HCT116 (cell line): ENCODE data around the gene C7orf33. TPM values are rescaled to one million over a fixed set of nuclear protein-coding genes. Genes with fewer than 3 reads are reported as not detected.

ENCODE experiments used
- ATAC-seq: fragments of 200-7000 bp; cut with Tn5 transposase; 2 replicates; pipeline ENCODE4 v1.9.1; 2020; ENCODE audit warnings: mild to moderate bottlenecking, moderate library complexity
- BruUV-seq: library from RNA; stranded (reverse); fragments of 400-500 nt; replicated peaks from 2 replicates; lab custom pipeline; 2021; lab: Mats Ljungman, UMichigan
- CTCF ChIA-PET: fragments of 300-600 bp; sonication (Branson Sonifier 250); formaldehyde crosslinking; loops from one replicate; lab custom pipeline; 2021; ENCODE audit warnings: antibody characterized with exemption; lab: Charles Lee
- POLR2A ChIA-PET: fragments of 300-600, 350-600 bp; sonication (Branson Sonifier 250); formaldehyde crosslinking; loops from one replicate; lab custom pipeline; 2021; ENCODE audit warnings: antibody characterized with exemption; lab: Charles Lee
- RAD21 ChIA-PET, 2 experiments: fragments of 300-600 bp; sonication (Branson Sonifier 250); formaldehyde crosslinking; loops; one replicate each; lab custom pipeline; 2023; ENCODE audit warnings: low total read pairs in 2 of 2; ENCODE audit not compliant: uncharacterized antibody in 2 of 2, unreplicated experiment in 2 of 2, low non-redundant PET in 1 of 2; lab: Charles Lee
- DNase-seq: peaks from one replicate; pipeline ENCODE4 v3.0.0-alpha.2; 2010; ENCODE audit warnings: low read depth, low spot score
- H2AFZ ChIP-seq: fragments of 200-600 bp; shearing (Covaris generic), sonication (generic); 2 replicates; pipeline ENCODE4 v1.6.1; 2017; ENCODE audit warnings: low read depth, mixed run types, mixed read lengths, antibody characterized with exemption, low read length; ENCODE audit not compliant: poor library complexity, severe bottlenecking
- H3K27ac ChIP-seq: 2 replicates; pipeline ENCODE4 v1.5.1; 2012; ENCODE audit warnings: low read depth, low read length
- H3K27me3 ChIP-seq: fragments of 200-600 bp; sonication (generic); 2 replicates; pipeline ENCODE4 v1.6.1; 2016; ENCODE audit warnings: mixed run types, low read length, mixed read lengths; ENCODE audit not compliant: insufficient read depth
- H3K36me3 ChIP-seq, 2 experiments: fragments of 200-500 bp in 1 of 2; fragments of 200-600 bp in 1 of 2; sonication (Bioruptor generic) in 1 of 2; sonication (generic) in 1 of 2; 2 replicates each; pipeline versions ENCODE4 v1.5.1 to v1.6.1; 2014 to 2016; ENCODE audit warnings: low read length in 2 of 2, inconsistent platforms in 1 of 2, mixed read lengths in 1 of 2, mixed run types in 1 of 2; ENCODE audit not compliant: insufficient read depth in 2 of 2, control insufficient read depth in 1 of 2
- H3K4me1 ChIP-seq, 2 experiments: fragments of 200-600 bp in 1 of 2; sonication (generic) in 1 of 2; 2 replicates each; pipeline versions ENCODE4 v1.5.1 to v1.6.1; 2012 to 2017; ENCODE audit warnings: low read length in 2 of 2, inconsistent platforms in 1 of 2, mild to moderate bottlenecking in 1 of 2, mixed read lengths in 1 of 2, mixed run types in 1 of 2, moderate library complexity in 1 of 2; ENCODE audit not compliant: insufficient read depth in 2 of 2, control insufficient read depth in 1 of 2
- H3K4me2 ChIP-seq: fragments of 200-600 bp; sonication (generic); 2 replicates; pipeline ENCODE4 v1.6.1; 2017; ENCODE audit warnings: mixed run types, low read length, mixed read lengths
- H3K4me3 ChIP-seq, 2 experiments: fragments of 200-600 bp in 1 of 2; sonication (generic) in 1 of 2; replicated peaks in 1 of 2; 2 replicates each; pipeline ENCODE4 v1.5.1; 2011 to 2016; ENCODE audit warnings: low read length in 2 of 2, control low read depth in 1 of 2, low read depth in 1 of 2, mild to moderate bottlenecking in 1 of 2, mixed read lengths in 1 of 2, mixed run types in 1 of 2
- H3K79me2 ChIP-seq: fragments of 200-600 bp; sonication (generic); 2 replicates; pipeline ENCODE4 v1.6.1; 2017; ENCODE audit warnings: mild to moderate bottlenecking, mixed run types, low read length, moderate library complexity, mixed read lengths; ENCODE audit not compliant: insufficient read depth
- H3K9ac ChIP-seq: fragments of 200-600 bp; sonication (generic); 2 replicates; pipeline ENCODE4 v1.6.1; 2016; ENCODE audit warnings: low read length, mixed read lengths
- H3K9me2 ChIP-seq: fragments of 200-600 bp; sonication (generic), shearing (Covaris generic); 2 replicates; pipeline ENCODE4 v1.6.1; 2017; ENCODE audit warnings: mixed run types, mild to moderate bottlenecking, moderate library complexity; ENCODE audit not compliant: insufficient read depth
- H3K9me3 ChIP-seq, 2 experiments: fragments of 200-500 bp in 1 of 2; fragments of 200-600 bp in 1 of 2; sonication (Bioruptor generic) in 1 of 2; sonication (generic) in 1 of 2; 2 replicates each; pipeline ENCODE4 v1.6.1; 2014 to 2017; ENCODE audit warnings: low read length in 2 of 2, mixed read lengths in 2 of 2, inconsistent platforms in 1 of 2, low read depth in 1 of 2, mild to moderate bottlenecking in 1 of 2, mixed run types in 1 of 2, moderate library complexity in 1 of 2; ENCODE audit not compliant: control insufficient read depth in 1 of 2, insufficient read depth in 1 of 2
- H4K20me1 ChIP-seq: fragments of 200-600 bp; sonication (generic), shearing (Covaris generic); 2 replicates; pipeline ENCODE4 v1.6.1; 2017; ENCODE audit warnings: mixed run types, mild to moderate bottlenecking, moderate library complexity; ENCODE audit not compliant: insufficient read depth
- CBX3 ChIP-seq: IDR thresholded peaks from 2 replicates; pipeline ENCODE4 v1.6.1; 2012; ENCODE audit warnings: low read depth
- CEBPB ChIP-seq: IDR thresholded peaks from 2 replicates; pipeline ENCODE4 v1.6.1; 2012; ENCODE audit warnings: low read depth
- EGR1 ChIP-seq: IDR thresholded peaks from 2 replicates; pipeline ENCODE4 v1.6.1; 2012; ENCODE audit warnings: low read depth
- ELF1 ChIP-seq: IDR thresholded peaks from 2 replicates; pipeline ENCODE4 v1.6.1; 2012; ENCODE audit warnings: low read depth, borderline replicate concordance
- EZH2phosphoT487 ChIP-seq: fragments of 200-600 bp; IDR thresholded peaks from 2 replicates; pipeline ENCODE4 v1.6.1; 2018; ENCODE audit warnings: antibody characterized with exemption, borderline replicate concordance
- FOSL1 ChIP-seq: IDR thresholded peaks from 2 replicates; pipeline ENCODE4 v1.6.1; 2012; ENCODE audit warnings: low read depth
- RAD21 ChIP-seq: IDR thresholded peaks from 2 replicates; pipeline ENCODE4 v1.6.1; 2012; ENCODE audit warnings: low read depth, mild to moderate bottlenecking
- TCF7L2 ChIP-seq: IDR thresholded peaks from 2 replicates; pipeline ENCODE4 v1.7.0; 2011; ENCODE audit warnings: borderline replicate concordance, inconsistent platforms; ENCODE audit not compliant: insufficient read depth, insufficient read length; ENCODE audit errors: extremely low read depth
- YY1 ChIP-seq: IDR thresholded peaks from 2 replicates; pipeline ENCODE4 v1.6.1; 2011; ENCODE audit warnings: low read length, low read depth, moderate library complexity, mild to moderate bottlenecking; ENCODE audit not compliant: insufficient replicate concordance; ENCODE audit errors: extremely low read depth
- ZNF274 ChIP-seq: fragments of 200-500 bp; sonication (Bioruptor generic); IDR thresholded peaks from 2 replicates; pipeline ENCODE4 v1.6.1; 2014; ENCODE audit warnings: mild to moderate bottlenecking, low read depth, low read length, inconsistent platforms
- intact Hi-C: fragments of 100-400 bp; cut with micrococcal nuclease; formaldehyde crosslinking; loops from 2 replicates; pipeline ENCODE4 v1.10.0; 2022
- total RNA-seq: library from RNA; stranded (reverse); gene quantifications from one replicate; pipeline ENCODE4 v1.2.1, GENCODE V29; 2021; ENCODE audit not compliant: unreplicated experiment
- TF ChIP-seq, protein P1 (sequence below): IDR thresholded peaks from 2 replicates; pipeline ENCODE4 v1.6.1; 2012; ENCODE audit warnings: low read depth
- TF ChIP-seq, protein P2 (sequence below): IDR thresholded peaks from 2 replicates; pipeline ENCODE4 v1.6.1; 2012
- TF ChIP-seq, protein P3 (sequence below): IDR thresholded peaks from 2 replicates; pipeline ENCODE4 v1.6.1; 2012
- TF ChIP-seq, protein P4 (sequence below): IDR thresholded peaks from 2 replicates; pipeline ENCODE4 v1.6.1; 2011; ENCODE audit warnings: mild to moderate bottlenecking, low read length, moderate library complexity; ENCODE audit not compliant: insufficient replicate concordance; ENCODE audit errors: extremely low read depth

The C7orf33 gene
- total RNA-seq, 1 experiment from 2014 or later: not detected

DNA sequence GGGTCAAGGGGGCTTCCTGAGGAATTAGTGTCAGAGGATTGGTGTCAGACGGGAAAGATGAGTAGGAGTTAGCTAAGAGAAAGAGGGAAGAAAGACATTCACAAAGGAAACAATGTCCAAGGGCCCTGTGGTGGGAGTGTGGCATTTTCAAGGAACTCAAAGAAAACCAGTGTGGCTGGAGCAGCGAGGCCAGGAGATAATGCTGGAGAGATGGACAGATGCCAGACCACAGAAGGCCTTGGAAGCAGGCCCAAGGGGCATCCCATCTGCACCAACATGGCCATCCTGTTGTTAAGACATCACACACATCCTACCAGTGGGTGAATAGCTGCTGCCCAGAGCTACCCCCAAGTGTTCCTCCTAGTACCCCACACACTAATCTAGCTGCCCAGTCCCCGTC lies 72.1 kb downstream of the C7orf33 start (continued):
- TF ChIP-seq, protein P1, sequence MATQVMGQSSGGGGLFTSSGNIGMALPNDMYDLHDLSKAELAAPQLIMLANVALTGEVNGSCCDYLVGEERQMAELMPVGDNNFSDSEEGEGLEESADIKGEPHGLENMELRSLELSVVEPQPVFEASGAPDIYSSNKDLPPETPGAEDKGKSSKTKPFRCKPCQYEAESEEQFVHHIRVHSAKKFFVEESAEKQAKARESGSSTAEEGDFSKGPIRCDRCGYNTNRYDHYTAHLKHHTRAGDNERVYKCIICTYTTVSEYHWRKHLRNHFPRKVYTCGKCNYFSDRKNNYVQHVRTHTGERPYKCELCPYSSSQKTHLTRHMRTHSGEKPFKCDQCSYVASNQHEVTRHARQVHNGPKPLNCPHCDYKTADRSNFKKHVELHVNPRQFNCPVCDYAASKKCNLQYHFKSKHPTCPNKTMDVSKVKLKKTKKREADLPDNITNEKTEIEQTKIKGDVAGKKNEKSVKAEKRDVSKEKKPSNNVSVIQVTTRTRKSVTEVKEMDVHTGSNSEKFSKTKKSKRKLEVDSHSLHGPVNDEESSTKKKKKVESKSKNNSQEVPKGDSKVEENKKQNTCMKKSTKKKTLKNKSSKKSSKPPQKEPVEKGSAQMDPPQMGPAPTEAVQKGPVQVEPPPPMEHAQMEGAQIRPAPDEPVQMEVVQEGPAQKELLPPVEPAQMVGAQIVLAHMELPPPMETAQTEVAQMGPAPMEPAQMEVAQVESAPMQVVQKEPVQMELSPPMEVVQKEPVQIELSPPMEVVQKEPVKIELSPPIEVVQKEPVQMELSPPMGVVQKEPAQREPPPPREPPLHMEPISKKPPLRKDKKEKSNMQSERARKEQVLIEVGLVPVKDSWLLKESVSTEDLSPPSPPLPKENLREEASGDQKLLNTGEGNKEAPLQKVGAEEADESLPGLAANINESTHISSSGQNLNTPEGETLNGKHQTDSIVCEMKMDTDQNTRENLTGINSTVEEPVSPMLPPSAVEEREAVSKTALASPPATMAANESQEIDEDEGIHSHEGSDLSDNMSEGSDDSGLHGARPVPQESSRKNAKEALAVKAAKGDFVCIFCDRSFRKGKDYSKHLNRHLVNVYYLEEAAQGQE: no peak
- TF ChIP-seq, protein P2, sequence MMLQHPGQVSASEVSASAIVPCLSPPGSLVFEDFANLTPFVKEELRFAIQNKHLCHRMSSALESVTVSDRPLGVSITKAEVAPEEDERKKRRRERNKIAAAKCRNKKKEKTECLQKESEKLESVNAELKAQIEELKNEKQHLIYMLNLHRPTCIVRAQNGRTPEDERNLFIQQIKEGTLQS: no peak
- TF ChIP-seq ZNF274 (no peak), EZH2phosphoT487 (no peak), CEBPB (no peak)
- TF ChIP-seq, all 23 proteins: peak for 0

DNA sequence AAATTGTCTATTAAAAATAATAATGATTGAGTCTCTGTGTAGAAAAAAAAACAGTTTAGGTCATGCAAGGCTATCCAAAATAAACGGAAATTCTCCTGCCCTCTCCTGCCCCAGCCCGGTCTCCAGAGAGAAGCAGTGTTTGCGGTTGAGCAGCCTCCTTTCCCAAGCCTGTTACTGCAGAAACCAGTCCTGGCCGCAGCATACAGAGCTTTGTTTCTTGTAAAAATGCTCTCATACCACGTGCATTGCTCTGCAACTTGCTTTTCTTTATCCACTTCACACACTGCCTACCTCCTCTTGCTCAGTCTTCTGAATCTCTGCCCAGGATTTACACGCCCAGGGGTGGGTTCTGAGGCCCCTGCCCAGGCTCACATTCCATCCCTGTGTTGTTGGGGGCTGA lies 73.8 kb downstream of the C7orf33 start:
- Histone ChIP-seq H3K9ac (no peak overlapping the region), H3K27ac (no peak overlapping the region), H3K9me3 (no peaks in the 10 kb centered on the region), H3K27me3 (no peaks in the 10 kb centered on the region), H3K4me2 (no peak overlapping the region), H3K79me2 (no peaks in the 10 kb centered on the region), H3K9me2 (no peaks in the 10 kb centered on the region), H3K4me3 (no peak overlapping the region), H4K20me1 (no peaks in the 10 kb centered on the region), H3K36me3 (no peaks in the 10 kb centered on the region), H2AFZ (no peak overlapping the region), H3K4me1 (no peaks in the 10 kb centered on the region)
- ChIA-PET POLR2A (no interaction called here), RAD21 (no interaction called here), CTCF (no interaction called here)
- DNase-seq (no peak), ATAC-seq (no peak)
- intact Hi-C loops: no loop called here
- BruUV-seq: no TSS peak
- TF ChIP-seq EGR1: no peak
- no peak for TF ChIP-seq EZH2phosphoT487
- TF ChIP-seq TCF7L2: no peak
- TF ChIP-seq YY1: no peak
- TF ChIP-seq CEBPB: no peak
- no peak for TF ChIP-seq RAD21
- TF ChIP-seq, protein P3, sequence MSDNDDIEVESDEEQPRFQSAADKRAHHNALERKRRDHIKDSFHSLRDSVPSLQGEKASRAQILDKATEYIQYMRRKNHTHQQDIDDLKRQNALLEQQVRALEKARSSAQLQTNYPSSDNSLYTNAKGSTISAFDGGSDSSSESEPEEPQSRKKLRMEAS: no peak
- TF ChIP-seq, protein P1: no peak
- TF ChIP-seq, protein P2: no peak
- TF ChIP-seq ELF1: no peak
- TF ChIP-seq FOSL1: no peak
- TF ChIP-seq, protein P4, sequence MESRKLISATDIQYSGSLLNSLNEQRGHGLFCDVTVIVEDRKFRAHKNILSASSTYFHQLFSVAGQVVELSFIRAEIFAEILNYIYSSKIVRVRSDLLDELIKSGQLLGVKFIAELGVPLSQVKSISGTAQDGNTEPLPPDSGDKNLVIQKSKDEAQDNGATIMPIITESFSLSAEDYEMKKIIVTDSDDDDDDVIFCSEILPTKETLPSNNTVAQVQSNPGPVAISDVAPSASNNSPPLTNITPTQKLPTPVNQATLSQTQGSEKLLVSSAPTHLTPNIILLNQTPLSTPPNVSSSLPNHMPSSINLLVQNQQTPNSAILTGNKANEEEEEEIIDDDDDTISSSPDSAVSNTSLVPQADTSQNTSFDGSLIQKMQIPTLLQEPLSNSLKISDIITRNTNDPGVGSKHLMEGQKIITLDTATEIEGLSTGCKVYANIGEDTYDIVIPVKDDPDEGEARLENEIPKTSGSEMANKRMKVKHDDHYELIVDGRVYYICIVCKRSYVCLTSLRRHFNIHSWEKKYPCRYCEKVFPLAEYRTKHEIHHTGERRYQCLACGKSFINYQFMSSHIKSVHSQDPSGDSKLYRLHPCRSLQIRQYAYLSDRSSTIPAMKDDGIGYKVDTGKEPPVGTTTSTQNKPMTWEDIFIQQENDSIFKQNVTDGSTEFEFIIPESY: no peak
- no peak for TF ChIP-seq CBX3
